ENCODE data around the gene SERPINA12. TPM values are rescaled to one million over a fixed set of nuclear protein-coding genes. Genes with fewer than 3 reads are reported as not detected.
A peak's percentile ranks its signal among the peaks of the same experiment; 100 is the strongest.

Gene SERPINA12
- total and polyA plus RNA-seq, 2 of the 13 experiments (the other 11 are each of a cell fraction or from before 2014, with no cell fraction given), result 0.08 TPM; not detected in 1

- TF ChIP-seq TEF (CRISPR knock-in tag; IDR thresholded peaks at IDR 0.05) (peak; percentile 91; the same call in 1 of the 2 replicates), ZNF333 (CRISPR knock-in tag; IDR thresholded peaks at IDR 0.05; ENCODE audit: borderline replicate concordance) (no peak), ZNF761 (CRISPR knock-in tag; conservative IDR thresholded peaks at IDR 0.05) (no peak), GLMP (CRISPR knock-in tag; IDR thresholded peaks at IDR 0.05; ENCODE audit: borderline replicate concordance) (no peak), HNRNPK (IDR thresholded peaks at IDR 0.05; ENCODE audit: low read depth, low read length, poor library complexity, severe bottlenecking) (no peak), ZNF609 (CRISPR knock-in tag; IDR thresholded peaks at IDR 0.05; ENCODE audit: borderline replicate concordance) (no peak), CEBPZ (IDR thresholded peaks at IDR 0.05; ENCODE audit: low read length) (no peak), ZNF10 (CRISPR knock-in tag; IDR thresholded peaks at IDR 0.05; ENCODE audit: borderline replicate concordance, low read depth) (no peak), MYPOP (CRISPR knock-in tag; IDR thresholded peaks at IDR 0.05) (no peak), TCF7 (IDR thresholded peaks at IDR 0.05; ENCODE audit: low read depth) (no peak), ZNF574 (CRISPR knock-in tag; IDR thresholded peaks at IDR 0.05) (no peak), TAF15 (IDR thresholded peaks at IDR 0.05; ENCODE audit: low read depth, low read length, poor library complexity, severe bottlenecking) (no peak), ZNF660 (CRISPR knock-in tag; IDR thresholded peaks at IDR 0.05; ENCODE audit: borderline replicate concordance, low read depth) (no peak)
These were observed 12.3 kb upstream of the SERPINA12 start (continued) for GRCh38 chr14:94521375-94522114.

All from HepG2 (cell line).